ENCODE data around the gene SETD7.
"Not testable (repeated sequence)": the region's sequence is repeated elsewhere in the genome, so short reads cannot be mapped to it uniquely, and the experiment has no call there.

Gene SETD7

GRCh38 chr4:139481465-139481864 is 74.6 kb downstream of the SETD7 start:
- H3K4me3 ChIP-seq (replicated peaks; ENCODE audit: low read depth, low read length), result no peak overlapping the region
- DNase-seq (ENCODE audit: extremely low read depth, low read depth), result no peak
- TF ChIP-seq CTCF (IDR thresholded peaks at IDR 0.05; ENCODE audit: low read depth, low read length, missing control alignments), result no peak

- no peak for TF ChIP-seq CTCF (IDR thresholded peaks at IDR 0.05; ENCODE audit: low read depth, low read length, missing control alignments)
- DNase-seq (ENCODE audit: extremely low read depth, low read depth), result no peak
- H3K4me3 ChIP-seq (replicated peaks; ENCODE audit: low read depth, low read length), result no peak overlapping the region
Measured at GRCh38 chr4:139476363-139476762, 79.7 kb downstream of the SETD7 start.

GRCh38 chr4:139472852-139473251 is 83.2 kb downstream of the SETD7 start:
- no peak for DNase-seq (ENCODE audit: extremely low read depth, low read depth)
- TF ChIP-seq CTCF (IDR thresholded peaks at IDR 0.05; ENCODE audit: low read depth, low read length, missing control alignments), result no peak

GRCh38 chr4:139470997-139471665 is 84.9 kb downstream of the SETD7 start:
- DNase-seq (ENCODE audit: extremely low read depth, low read depth), result no peak
- TF ChIP-seq CTCF (IDR thresholded peaks at IDR 0.05; ENCODE audit: low read depth, low read length, missing control alignments), result no peak
- H3K4me3 ChIP-seq (replicated peaks; ENCODE audit: low read depth, low read length), result no peak overlapping the region

More at GRCh38 chr4:139472852-139473251, 83.2 kb downstream of the SETD7 start:
- H3K4me3 ChIP-seq (replicated peaks; ENCODE audit: low read depth, low read length), result no peak overlapping the region

- TF ChIP-seq CTCF (IDR thresholded peaks at IDR 0.05; ENCODE audit: low read depth, low read length, missing control alignments), result no peak
- no peak for DNase-seq (ENCODE audit: extremely low read depth, low read depth)
- H3K4me3 ChIP-seq (replicated peaks; ENCODE audit: low read depth, low read length), result no peak overlapping the region
Measured at GRCh38 chr4:139470295-139470694, 85.7 kb downstream of the SETD7 start.

GRCh38 chr4:139469869-139470268 is 86.2 kb downstream of the SETD7 start:
- no peak for TF ChIP-seq CTCF (IDR thresholded peaks at IDR 0.05; ENCODE audit: low read depth, low read length, missing control alignments)

GRCh38 chr4:139469216-139469615 is 86.8 kb downstream of the SETD7 start:
- no peak for DNase-seq (ENCODE audit: extremely low read depth, low read depth)
- H3K4me3 ChIP-seq (replicated peaks; ENCODE audit: low read depth, low read length), result no peak overlapping the region
- TF ChIP-seq CTCF (IDR thresholded peaks at IDR 0.05; ENCODE audit: low read depth, low read length, missing control alignments), result no peak

More at GRCh38 chr4:139469869-139470268, 86.2 kb downstream of the SETD7 start:
- H3K4me3 ChIP-seq (replicated peaks; ENCODE audit: low read depth, low read length), result no peak overlapping the region
- DNase-seq (ENCODE audit: extremely low read depth, low read depth), result no peak

- DNase-seq (ENCODE audit: extremely low read depth, low read depth), result not testable (repeated sequence)
Measured at GRCh38 chr4:139468756-139469155, 87.3 kb downstream of the SETD7 start.

More at GRCh38 chr4:139468756-139469155, 87.3 kb downstream of the SETD7 start:
- not testable (repeated sequence) for H3K4me3 ChIP-seq (replicated peaks; ENCODE audit: low read depth, low read length)

Measured in HFF-Myc (cell line).